GM23338 (cell line): ENCODE measurements around the gene TPH1. TPM values are rescaled to one million over a fixed set of nuclear protein-coding genes. Genes with fewer than 3 reads are reported as not detected.

Experiments
- ATAC-seq: fragments of 200-7000 bp; cut with Tn5 transposase; 3 replicates; pipeline ENCODE4 v1.9.1; 2020
- DNase-seq: peaks from one replicate; pipeline ENCODE4 v3.0.0-alpha.2; 2015; ENCODE audit warnings: low spot score
- H2AFZ ChIP-seq: fragments of 200-600 bp; sonication (generic); 2 replicates; pipeline ENCODE4 v1.8.0; 2016; ENCODE audit warnings: antibody characterized with exemption, mild to moderate bottlenecking, moderate library complexity
- H3F3A ChIP-seq: fragments of 200-600 bp; sonication (generic); replicated peaks from 2 replicates; pipeline ENCODE4 v1.8.0; 2017; ENCODE audit warnings: antibody characterized with exemption, mixed run types, low read depth
- H3K27ac ChIP-seq: fragments of 200-600 bp; sonication (generic); 2 replicates; pipeline ENCODE4 v1.6.1; 2016; ENCODE audit warnings: low read depth
- H3K27me3 ChIP-seq: fragments of 200-600 bp; sonication (generic); 2 replicates; pipeline ENCODE4 v1.8.0; 2016; ENCODE audit warnings: mild to moderate bottlenecking, mixed run types, moderate library complexity; ENCODE audit not compliant: insufficient read depth
- H3K36me3 ChIP-seq: fragments of 200-600 bp; sonication (generic); 2 replicates; pipeline ENCODE4 v1.8.0; 2016; ENCODE audit warnings: mild to moderate bottlenecking; ENCODE audit not compliant: insufficient read depth
- H3K4me1 ChIP-seq: fragments of 200-600 bp; sonication (generic); 2 replicates; pipeline ENCODE4 v1.8.0; 2016; ENCODE audit warnings: mild to moderate bottlenecking, moderate library complexity; ENCODE audit not compliant: insufficient read depth
- H3K4me2 ChIP-seq: fragments of 200-600 bp; sonication (generic); 2 replicates; pipeline ENCODE4 v1.7.1; 2017; ENCODE audit warnings: mixed run types
- H3K4me3 ChIP-seq: fragments of 200-600 bp; sonication (generic); 2 replicates; pipeline ENCODE4 v1.6.1; 2016; ENCODE audit warnings: mixed run types
- H3K79me2 ChIP-seq: fragments of 200-600 bp; sonication (generic); replicated peaks from 2 replicates; pipeline ENCODE4 v1.8.0; 2017; ENCODE audit warnings: mild to moderate bottlenecking; ENCODE audit not compliant: insufficient read depth
- H3K9me2 ChIP-seq: fragments of 200-600 bp; sonication (generic); 2 replicates; pipeline ENCODE4 v1.8.0; 2017; ENCODE audit not compliant: insufficient read depth
- H4K20me1 ChIP-seq: fragments of 200-600 bp; sonication (generic); replicated peaks from 2 replicates; pipeline ENCODE4 v1.8.0; 2017; ENCODE audit warnings: mild to moderate bottlenecking; ENCODE audit not compliant: insufficient read depth
- H3K27ac Mint-ChIP-seq: 2 replicates; pipeline ENCODE4 v1.8.0; 2020; ENCODE audit warnings: inconsistent platforms, mild to moderate bottlenecking, moderate library complexity, mixed read lengths
- H3K27me3 Mint-ChIP-seq: 3 replicates; pipeline ENCODE4 v1.8.0; 2022; ENCODE audit warnings: low read depth, mild to moderate bottlenecking, moderate library complexity, mixed read lengths, inconsistent platforms; ENCODE audit not compliant: insufficient read depth, poor library complexity
- H3K36me3 Mint-ChIP-seq: 3 replicates; pipeline ENCODE4 v1.8.0; 2021; ENCODE audit warnings: low read depth, mild to moderate bottlenecking, inconsistent platforms, moderate library complexity, mixed read lengths
- H3K4me1 Mint-ChIP-seq: 3 replicates; pipeline ENCODE4 v1.8.0; 2020; ENCODE audit warnings: mild to moderate bottlenecking, inconsistent platforms, mixed read lengths
- H3K4me3 Mint-ChIP-seq: 3 replicates; pipeline ENCODE4 v1.8.0; 2021; ENCODE audit warnings: moderate library complexity, mild to moderate bottlenecking, inconsistent platforms, mixed read lengths
- H3K9me3 Mint-ChIP-seq: 3 replicates; pipeline ENCODE4 v1.8.0; 2020; ENCODE audit warnings: moderate library complexity, mild to moderate bottlenecking, inconsistent platforms, mixed read lengths
- CREB1 ChIP-seq: fragments of 250-450 bp; sonication (Bioruptor Pico); IDR thresholded peaks from 2 replicates; pipeline ENCODE4 v1.5.0; 2020; ENCODE audit warnings: low read depth, mild to moderate bottlenecking, moderate library complexity
- CTCF ChIP-seq, 2 experiments: fragments of 200-600 bp in 1 of 2; sonication (generic) in 1 of 2; conservative IDR thresholded peaks; 2 replicates each; pipeline versions ENCODE4 v1.5.1 to v1.6.1; 2016 to 2017; ENCODE audit warnings: antibody characterized with exemption in 2 of 2, low read depth in 2 of 2, mild to moderate bottlenecking in 2 of 2, moderate library complexity in 1 of 2
- EZH2 ChIP-seq: fragments of 200-600 bp; sonication (generic); IDR thresholded peaks from one replicate; pipeline ENCODE4 v1.8.0; 2017; ENCODE audit warnings: antibody characterized with exemption, mild to moderate bottlenecking, low read depth; ENCODE audit not compliant: unreplicated experiment
- EZH2phosphoT487 ChIP-seq: fragments of 200-600 bp; sonication (generic); IDR thresholded peaks from one replicate; pipeline ENCODE4 v1.8.1; 2018; ENCODE audit warnings: antibody characterized with exemption; ENCODE audit not compliant: unreplicated experiment
- JUNB ChIP-seq: IDR thresholded peaks from one replicate; pipeline ENCODE4 v1.6.1; 2016; ENCODE audit warnings: antibody characterized with exemption; ENCODE audit not compliant: unreplicated experiment
- NANOG ChIP-seq: IDR thresholded peaks from 2 replicates; pipeline ENCODE4 v1.6.1; 2016; ENCODE audit warnings: antibody characterized with exemption, borderline replicate concordance
- REST ChIP-seq: IDR thresholded peaks from one replicate; pipeline ENCODE4 v1.6.1; 2018; ENCODE audit warnings: antibody characterized with exemption; ENCODE audit not compliant: unreplicated experiment
- STAT1 ChIP-seq: IDR thresholded peaks from one replicate; pipeline ENCODE4 v1.6.1; 2016; ENCODE audit warnings: antibody characterized with exemption; ENCODE audit not compliant: unreplicated experiment
- ZNF114 ChIP-seq: fragments of 250-450 bp; sonication (Bioruptor Pico); IDR thresholded peaks from 2 replicates; pipeline ENCODE4 v1.5.0; 2020; ENCODE audit warnings: mild to moderate bottlenecking, moderate library complexity
- ZNF462 ChIP-seq: fragments of 250-450 bp; sonication (Bioruptor Pico); IDR thresholded peaks from 2 replicates; pipeline ENCODE4 v1.5.0; 2020; ENCODE audit warnings: mild to moderate bottlenecking, moderate library complexity
- polyA plus RNA-seq: library from polyadenylated mRNA; unstranded; fragments of >200 nt; fragmentation: Nextera tagmentation; extraction: Ambion mirVana; gene quantifications from 2 replicates; pipeline ENCODE4 v1.2.1, GENCODE V29; 2016
- total RNA-seq: library from RNA; depleted of rRNA; stranded (reverse); fragments of >200 nt; shearing (Covaris generic); gene quantifications from 2 replicates; pipeline ENCODE4 v1.2.3, GENCODE V29; 2014

The TPH1 gene
- total and polyA plus RNA-seq, 2 experiments from 2014 or later: 0.07 to 0.13 TPM

GRCh38 chr11:18081551-18081950, 35.5 kb upstream of the TPH1 start:
- Histone ChIP-seq H3K4me2 (no peak overlapping the region), H3K9me2 (no peaks in the 10 kb centered on the region), H3K79me2 (no peaks in the 10 kb centered on the region), H3K36me3 (peaks cover 20% of the 10 kb centered on the region; the same call in 1 of the 2 replicates), H3F3A (no peaks in the 10 kb centered on the region), H3K27me3 (no peaks in the 10 kb centered on the region), H4K20me1 (no peaks in the 10 kb centered on the region), H3K27ac (no peak overlapping the region), H3K4me1 (no peaks in the 10 kb centered on the region), H3K4me3 (no peak overlapping the region), H2AFZ (no peak overlapping the region)
- Mint-ChIP-seq H3K27me3 (no peaks in the 10 kb centered on the region), H3K27ac (no peak overlapping the region), H3K4me1 (peaks cover 5% of the 10 kb centered on the region; the same call in 2 of the 3 replicates), H3K4me3 (no peak overlapping the region), H3K36me3 (peaks cover 56% of the 10 kb centered on the region), H3K9me3 (no peaks in the 10 kb centered on the region; the same call in 2 of the 3 replicates)
- TF ChIP-seq ZNF462 (CRISPR knock-in tag): no peak
- DNase-seq (no peak), ATAC-seq (no peak)

GRCh38 chr11:18080451-18080850, 34.4 kb upstream of the TPH1 start:
- H3K4me1 Mint-ChIP-seq: peaks cover 5% of the 10 kb centered on the region; the same call in 2 of the 3 replicates
- peaks cover 16% of the 10 kb centered on the region; the same call in 1 of the 2 replicates for H3K36me3 ChIP-seq
- no peaks in the 10 kb centered on the region; the same call in 2 of the 3 replicates for H3K9me3 Mint-ChIP-seq
- no peak overlapping the region for H3K27ac Mint-ChIP-seq
- no peaks in the 10 kb centered on the region for H3K9me2 ChIP-seq
- no peak for TF ChIP-seq EZH2phosphoT487
- no peak for TF ChIP-seq CREB1
- no peak for TF ChIP-seq EZH2
- TF ChIP-seq REST: no peak
- TF ChIP-seq ZNF114 (CRISPR knock-in tag): no peak
- no peak for TF ChIP-seq JUNB
- TF ChIP-seq CTCF (conservative IDR thresholded peaks at IDR 0.05; ENCODE audit: low read depth in 2 of 2): no peak
- TF ChIP-seq STAT1: no peak
- no peak for TF ChIP-seq NANOG
- H4K20me1 ChIP-seq: no peaks in the 10 kb centered on the region
- no peaks in the 10 kb centered on the region for H3K79me2 ChIP-seq
- ATAC-seq (no peak), DNase-seq (no peak)
- no peak overlapping the region for H3K4me3 Mint-ChIP-seq
- H3K4me2 ChIP-seq: no peak overlapping the region
- no peak overlapping the region for H3K4me3 ChIP-seq
- H3F3A ChIP-seq: no peaks in the 10 kb centered on the region
- no peak overlapping the region for H3K27ac ChIP-seq
- no peaks in the 10 kb centered on the region for H3K4me1 ChIP-seq
- H2AFZ ChIP-seq: no peak overlapping the region
- no peaks in the 10 kb centered on the region for H3K27me3 Mint-ChIP-seq
- H3K36me3 Mint-ChIP-seq: peaks cover 49% of the 10 kb centered on the region
- no peaks in the 10 kb centered on the region for H3K27me3 ChIP-seq
